WTC11 (cell line): ENCODE data around the gene AGPAT3. TPM values are rescaled to one million over a fixed set of nuclear protein-coding genes. Genes with fewer than 3 reads are reported as not detected.

Source experiments
- ATAC-seq: fragments of 200-7000 bp; cut with Tn5 transposase; 2 replicates; pipeline ENCODE4 v1.10.0; 2021; ENCODE audit warnings: mild to moderate bottlenecking, moderate library complexity
- CTCF ChIA-PET: fragments of 300-600 bp; sonication (Branson Sonifier 250); formaldehyde crosslinking; loops from one replicate; lab custom pipeline; 2021; ENCODE audit warnings: antibody characterized with exemption; lab: Charles Lee
- POLR2A ChIA-PET: fragments of 350-600 bp; sonication (Branson Sonifier 250); formaldehyde crosslinking; loops from one replicate; lab custom pipeline; 2021; ENCODE audit warnings: antibody characterized with exemption; lab: Charles Lee
- DNase-seq: peaks from one replicate; pipeline ENCODE4 v3.0.0; 2021; ENCODE audit warnings: low spot score
- H3K27ac Mint-ChIP-seq: 2 replicates; pipeline ENCODE4 v1.8.0; 2021; ENCODE audit warnings: mixed read lengths
- H3K27me3 Mint-ChIP-seq: 2 replicates; pipeline ENCODE4 v1.8.0; 2021; ENCODE audit warnings: low read depth, mild to moderate bottlenecking, moderate library complexity, mixed read lengths
- H3K36me3 Mint-ChIP-seq: 2 replicates; pipeline ENCODE4 v1.8.0; 2021; ENCODE audit warnings: mixed read lengths
- H3K4me1 Mint-ChIP-seq: 2 replicates; pipeline ENCODE4 v1.8.0; 2022; ENCODE audit warnings: mixed read lengths
- H3K4me3 Mint-ChIP-seq: 2 replicates; pipeline ENCODE4 v1.8.0; 2021; ENCODE audit warnings: mild to moderate bottlenecking, moderate library complexity, mixed read lengths
- H3K9me3 Mint-ChIP-seq: 2 replicates; pipeline ENCODE4 v1.8.0; 2021; ENCODE audit warnings: mixed read lengths
- AR ChIP-seq: fragments of 250-450 bp; sonication (Bioruptor Pico); IDR thresholded peaks from 2 replicates; pipeline ENCODE4 v1.9.0; 2021; ENCODE audit warnings: mild to moderate bottlenecking
- ATF1 ChIP-seq: sonication (generic); formaldehyde crosslinking; IDR thresholded peaks from 2 replicates; pipeline ENCODE4 v1.8.1; 2023; ENCODE audit warnings: mild to moderate bottlenecking, moderate library complexity, missing genetic modification reagents
- CTCF ChIP-seq: fragments of 200-600 bp; IDR thresholded peaks from 2 replicates; pipeline ENCODE4 v1.8.0; 2022; ENCODE audit warnings: antibody characterized with exemption
- E2F4 ChIP-seq: sonication (generic); formaldehyde crosslinking; IDR thresholded peaks from 2 replicates; pipeline ENCODE4 v1.8.1; 2022; ENCODE audit warnings: low read depth, mild to moderate bottlenecking, moderate library complexity, missing genetic modification reagents, borderline replicate concordance
- ERG ChIP-seq: fragments of 250-450 bp; sonication (Bioruptor Pico); IDR thresholded peaks from 2 replicates; pipeline ENCODE4 v1.8.0; 2021; ENCODE audit warnings: mild to moderate bottlenecking
- GABPB1 ChIP-seq: sonication (generic); formaldehyde crosslinking; IDR thresholded peaks from 2 replicates; pipeline ENCODE4 v1.8.1; 2023; ENCODE audit warnings: mild to moderate bottlenecking, missing genetic modification reagents
- MAX ChIP-seq: sonication (generic); formaldehyde crosslinking; IDR thresholded peaks from 2 replicates; pipeline ENCODE4 v1.8.0; 2022; ENCODE audit warnings: mild to moderate bottlenecking, missing genetic modification reagents
- NFE2L1 ChIP-seq: sonication (generic); formaldehyde crosslinking; IDR thresholded peaks from 2 replicates; pipeline ENCODE4 v1.8.1; 2023; ENCODE audit warnings: missing genetic modification reagents
- NR2C2 ChIP-seq: sonication (generic); formaldehyde crosslinking; IDR thresholded peaks from 2 replicates; pipeline ENCODE4 v1.8.0; 2022; ENCODE audit warnings: mild to moderate bottlenecking, missing genetic modification reagents
- RELA ChIP-seq: sonication (generic); formaldehyde crosslinking; IDR thresholded peaks from 2 replicates; pipeline ENCODE4 v1.8.1; 2022; ENCODE audit warnings: missing genetic modification reagents, mild to moderate bottlenecking, borderline replicate concordance
- RORB ChIP-seq: fragments of 250-450 bp; sonication (Bioruptor Pico); IDR thresholded peaks from 2 replicates; pipeline ENCODE4 v1.9.0; 2021; ENCODE audit warnings: mild to moderate bottlenecking
- ZBTB43 ChIP-seq: sonication (generic); formaldehyde crosslinking; IDR thresholded peaks from 2 replicates; pipeline ENCODE4 v1.8.1; 2023; ENCODE audit warnings: mild to moderate bottlenecking, missing genetic modification reagents
- ZNF138 ChIP-seq: sonication (generic); formaldehyde crosslinking; conservative IDR thresholded peaks from 2 replicates; pipeline ENCODE4 v1.8.1; 2022; ENCODE audit warnings: mild to moderate bottlenecking, moderate library complexity, missing genetic modification reagents
- ZNF671 ChIP-seq: fragments of 250-450 bp; sonication (Bioruptor Pico); IDR thresholded peaks from 2 replicates; pipeline ENCODE4 v1.8.0; 2021; ENCODE audit warnings: mild to moderate bottlenecking
- total RNA-seq: library from RNA; stranded (reverse); gene quantifications from 3 replicates; pipeline ENCODE4 v1.2.3, GENCODE V29; 2021
- TF ChIP-seq, protein P1 (sequence below): sonication (generic); formaldehyde crosslinking; IDR thresholded peaks from 2 replicates; pipeline ENCODE4 v1.8.1; 2022; ENCODE audit warnings: missing genetic modification reagents, borderline replicate concordance
- TF ChIP-seq, protein P2 (sequence below): sonication (generic); formaldehyde crosslinking; IDR thresholded peaks from 2 replicates; pipeline ENCODE4 v1.8.1; 2023; ENCODE audit warnings: mild to moderate bottlenecking, moderate library complexity, missing genetic modification reagents
- TF ChIP-seq, protein P3 (sequence below): sonication (generic); formaldehyde crosslinking; IDR thresholded peaks from 2 replicates; pipeline ENCODE4 v1.8.1; 2022; ENCODE audit warnings: low read depth, missing genetic modification reagents, borderline replicate concordance

Gene AGPAT3
- total RNA-seq, 1 experiment from 2014 or later: 5.6 TPM

DNA sequence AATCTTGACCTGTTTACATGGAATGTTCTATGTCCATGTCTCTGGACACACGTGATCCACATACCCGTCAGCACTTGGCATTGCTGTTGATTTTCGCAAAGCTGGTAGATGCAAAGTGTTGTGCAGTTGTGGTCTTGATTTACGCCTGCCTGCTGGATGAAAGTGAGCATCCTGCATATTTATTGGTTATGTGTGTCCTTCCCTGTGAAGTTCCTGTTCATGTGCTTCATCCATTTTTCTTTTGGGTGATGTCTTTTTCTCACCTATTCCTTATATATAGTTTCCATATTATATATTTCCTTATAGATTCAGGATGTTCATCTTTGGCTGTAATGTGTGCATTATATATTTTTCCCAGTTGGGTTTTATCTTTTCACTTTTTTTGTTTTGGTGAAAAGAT, 6.5 kb downstream of the AGPAT3 start:
- TF ChIP-seq NFE2L1 (CRISPR knock-in tag) (no peak), E2F4 (no peak), AR (CRISPR knock-in tag) (no peak), NR2C2 (no peak)
- TF ChIP-seq, protein P1, sequence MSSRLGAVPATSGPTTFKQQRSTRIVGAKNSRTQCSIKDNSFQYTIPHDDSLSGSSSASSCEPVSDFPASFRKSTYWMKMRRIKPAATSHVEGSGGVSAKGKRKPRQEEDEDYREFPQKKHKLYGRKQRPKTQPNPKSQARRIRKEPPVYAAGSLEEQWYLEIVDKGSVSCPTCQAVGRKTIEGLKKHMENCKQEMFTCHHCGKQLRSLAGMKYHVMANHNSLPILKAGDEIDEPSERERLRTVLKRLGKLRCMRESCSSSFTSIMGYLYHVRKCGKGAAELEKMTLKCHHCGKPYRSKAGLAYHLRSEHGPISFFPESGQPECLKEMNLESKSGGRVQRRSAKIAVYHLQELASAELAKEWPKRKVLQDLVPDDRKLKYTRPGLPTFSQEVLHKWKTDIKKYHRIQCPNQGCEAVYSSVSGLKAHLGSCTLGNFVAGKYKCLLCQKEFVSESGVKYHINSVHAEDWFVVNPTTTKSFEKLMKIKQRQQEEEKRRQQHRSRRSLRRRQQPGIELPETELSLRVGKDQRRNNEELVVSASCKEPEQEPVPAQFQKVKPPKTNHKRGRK (CRISPR knock-in tag): no peak
- TF ChIP-seq, protein P2, sequence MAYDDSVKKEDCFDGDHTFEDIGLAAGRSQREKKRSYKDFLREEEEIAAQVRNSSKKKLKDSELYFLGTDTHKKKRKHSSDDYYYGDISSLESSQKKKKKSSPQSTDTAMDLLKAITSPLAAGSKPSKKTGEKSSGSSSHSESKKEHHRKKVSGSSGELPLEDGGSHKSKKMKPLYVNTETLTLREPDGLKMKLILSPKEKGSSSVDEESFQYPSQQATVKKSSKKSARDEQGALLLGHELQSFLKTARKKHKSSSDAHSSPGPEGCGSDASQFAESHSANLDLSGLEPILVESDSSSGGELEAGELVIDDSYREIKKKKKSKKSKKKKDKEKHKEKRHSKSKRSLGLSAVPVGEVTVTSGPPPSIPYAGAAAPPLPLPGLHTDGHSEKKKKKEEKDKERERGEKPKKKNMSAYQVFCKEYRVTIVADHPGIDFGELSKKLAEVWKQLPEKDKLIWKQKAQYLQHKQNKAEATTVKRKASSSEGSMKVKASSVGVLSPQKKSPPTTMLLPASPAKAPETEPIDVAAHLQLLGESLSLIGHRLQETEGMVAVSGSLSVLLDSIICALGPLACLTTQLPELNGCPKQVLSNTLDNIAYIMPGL (CRISPR knock-in tag): no peak
- Mint-ChIP-seq H3K36me3 (no peaks in the 10 kb centered on the region), H3K4me1 (peaks cover 11% of the 10 kb centered on the region), H3K4me3 (no peak overlapping the region), H3K27ac (no peak overlapping the region), H3K9me3 (peaks cover 4% of the 10 kb centered on the region; the same call in 1 of the 2 replicates), H3K27me3 (peaks cover 7% of the 10 kb centered on the region; the same call in 1 of the 2 replicates)
- ChIA-PET CTCF (no interaction called here), POLR2A (no interaction called here)
- DNase-seq (no peak), ATAC-seq (no peak)

GRCh38 chr21:43872531-43873197, 7.6 kb downstream of the AGPAT3 start:
- Mint-ChIP-seq H3K27me3 (no peaks in the 10 kb centered on the region; the same call in 1 of the 2 replicates), H3K4me3 (no peak overlapping the region), H3K9me3 (peaks cover 4% of the 10 kb centered on the region; the same call in 1 of the 2 replicates), H3K27ac (0 out of 2 replicates have a peak overlapping the region, but pooled peaks have one; percentile 19), H3K4me1 (0 out of 2 replicates have a peak, but pooled peaks cover 3% of the 10 kb centered on the region), H3K36me3 (no peaks in the 10 kb centered on the region)
- ChIA-PET CTCF (interaction anchor here (1.0 kb wide), 1 partner anchor 103 kb away, joined by 4 read pairs; no protein-coding TSS in a partner anchor), POLR2A (no interaction called here)
- DNase-seq: no peak
- no peak for ATAC-seq
- no peak for TF ChIP-seq NFE2L1 (CRISPR knock-in tag)
- no peak for TF ChIP-seq ZNF671 (CRISPR knock-in tag)
- TF ChIP-seq GABPB1 (CRISPR knock-in tag): no peak
- no peak for TF ChIP-seq ZNF138 (CRISPR knock-in tag)
- TF ChIP-seq ATF1 (CRISPR knock-in tag): no peak
- TF ChIP-seq, protein P3, sequence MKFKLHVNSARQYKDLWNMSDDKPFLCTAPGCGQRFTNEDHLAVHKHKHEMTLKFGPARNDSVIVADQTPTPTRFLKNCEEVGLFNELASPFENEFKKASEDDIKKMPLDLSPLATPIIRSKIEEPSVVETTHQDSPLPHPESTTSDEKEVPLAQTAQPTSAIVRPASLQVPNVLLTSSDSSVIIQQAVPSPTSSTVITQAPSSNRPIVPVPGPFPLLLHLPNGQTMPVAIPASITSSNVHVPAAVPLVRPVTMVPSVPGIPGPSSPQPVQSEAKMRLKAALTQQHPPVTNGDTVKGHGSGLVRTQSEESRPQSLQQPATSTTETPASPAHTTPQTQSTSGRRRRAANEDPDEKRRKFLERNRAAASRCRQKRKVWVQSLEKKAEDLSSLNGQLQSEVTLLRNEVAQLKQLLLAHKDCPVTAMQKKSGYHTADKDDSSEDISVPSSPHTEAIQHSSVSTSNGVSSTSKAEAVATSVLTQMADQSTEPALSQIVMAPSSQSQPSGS: no peak
- no peak for TF ChIP-seq CTCF
- TF ChIP-seq NR2C2: no peak
- no peak for TF ChIP-seq ERG (CRISPR knock-in tag)
- TF ChIP-seq RELA (CRISPR knock-in tag): no peak
- TF ChIP-seq RORB (CRISPR knock-in tag): no peak
- TF ChIP-seq ZBTB43 (CRISPR knock-in tag): no peak
- TF ChIP-seq MAX: no peak
